HL-60 (cell line): ENCODE data around the gene FSTL4.

Experiments used
- DNase-seq, 2 experiments: peaks; one replicate each; pipeline ENCODE4 v3.0.0-alpha.2; 2010 to 2020; ENCODE audit warnings: low read depth in 1 of 2, low spot score in 1 of 2
- H3K27ac ChIP-seq: fragments of 250-450 bp; sonication (Bioruptor Pico); replicated peaks from 2 replicates; pipeline ENCODE4 v1.5.1; 2020; ENCODE audit warnings: mild to moderate bottlenecking, moderate library complexity
- H3K27me3 ChIP-seq: fragments of 250-450 bp; sonication (Bioruptor Pico); 2 replicates; pipeline ENCODE4 v1.5.1; 2021; ENCODE audit warnings: mild to moderate bottlenecking, moderate library complexity; ENCODE audit not compliant: insufficient read depth, poor library complexity, severe bottlenecking
- H3K4me3 ChIP-seq: replicated peaks from 2 replicates; pipeline ENCODE4 v1.5.1; 2011; ENCODE audit warnings: mild to moderate bottlenecking, control low read depth, low read length; ENCODE audit not compliant: insufficient read depth
- GABPA ChIP-seq: IDR thresholded peaks from 2 replicates; pipeline ENCODE4 v1.6.1; 2012; ENCODE audit warnings: low read depth
- POLR2AphosphoS5 ChIP-seq: IDR thresholded peaks from 2 replicates; pipeline ENCODE4 v1.6.1; 2012; ENCODE audit warnings: low read depth
- SPI1 ChIP-seq: IDR thresholded peaks from 2 replicates; pipeline ENCODE4 v1.6.1; 2012; ENCODE audit warnings: low read depth, mild to moderate bottlenecking, borderline replicate concordance
- TF ChIP-seq, protein P1 (sequence below): IDR thresholded peaks from one replicate; pipeline ENCODE4 v1.5.1; 2011; ENCODE audit warnings: low read length, control low read depth, inconsistent platforms; ENCODE audit not compliant: insufficient read depth
- TF ChIP-seq, protein P2 (sequence below): IDR thresholded peaks from 2 replicates; pipeline ENCODE4 v1.6.1; 2012; ENCODE audit warnings: low read depth; ENCODE audit not compliant: insufficient replicate concordance

The FSTL4 gene

DNA sequence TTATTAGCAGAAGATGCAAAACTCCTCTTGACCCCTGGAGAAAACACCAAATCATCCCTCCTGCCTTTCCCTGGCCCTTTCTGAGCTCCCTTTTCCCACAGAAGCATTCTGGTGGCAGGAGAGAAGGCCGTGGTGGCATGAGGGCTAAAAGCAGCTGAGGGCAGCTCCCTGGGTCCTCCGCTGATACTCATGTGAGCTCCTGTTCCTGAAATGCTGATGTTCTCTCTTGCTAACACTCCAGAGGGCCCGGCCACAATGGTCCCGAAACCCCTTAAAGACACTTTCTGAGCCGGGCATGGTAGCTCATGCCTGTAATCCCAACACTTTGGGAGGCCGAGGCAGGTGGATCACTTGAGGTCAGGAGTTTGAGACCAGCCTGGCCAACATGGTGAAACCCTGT lies 377.4 kb downstream of the FSTL4 start:
- Histone ChIP-seq H3K27me3 (no peaks in the 10 kb centered on the region), H3K4me3 (no peak overlapping the region), H3K27ac (no peak overlapping the region)
- TF ChIP-seq, protein P1, sequence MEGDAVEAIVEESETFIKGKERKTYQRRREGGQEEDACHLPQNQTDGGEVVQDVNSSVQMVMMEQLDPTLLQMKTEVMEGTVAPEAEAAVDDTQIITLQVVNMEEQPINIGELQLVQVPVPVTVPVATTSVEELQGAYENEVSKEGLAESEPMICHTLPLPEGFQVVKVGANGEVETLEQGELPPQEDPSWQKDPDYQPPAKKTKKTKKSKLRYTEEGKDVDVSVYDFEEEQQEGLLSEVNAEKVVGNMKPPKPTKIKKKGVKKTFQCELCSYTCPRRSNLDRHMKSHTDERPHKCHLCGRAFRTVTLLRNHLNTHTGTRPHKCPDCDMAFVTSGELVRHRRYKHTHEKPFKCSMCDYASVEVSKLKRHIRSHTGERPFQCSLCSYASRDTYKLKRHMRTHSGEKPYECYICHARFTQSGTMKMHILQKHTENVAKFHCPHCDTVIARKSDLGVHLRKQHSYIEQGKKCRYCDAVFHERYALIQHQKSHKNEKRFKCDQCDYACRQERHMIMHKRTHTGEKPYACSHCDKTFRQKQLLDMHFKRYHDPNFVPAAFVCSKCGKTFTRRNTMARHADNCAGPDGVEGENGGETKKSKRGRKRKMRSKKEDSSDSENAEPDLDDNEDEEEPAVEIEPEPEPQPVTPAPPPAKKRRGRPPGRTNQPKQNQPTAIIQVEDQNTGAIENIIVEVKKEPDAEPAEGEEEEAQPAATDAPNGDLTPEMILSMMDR: no peak
- TF ChIP-seq GABPA: no peak
- no peak for DNase-seq

DNA sequence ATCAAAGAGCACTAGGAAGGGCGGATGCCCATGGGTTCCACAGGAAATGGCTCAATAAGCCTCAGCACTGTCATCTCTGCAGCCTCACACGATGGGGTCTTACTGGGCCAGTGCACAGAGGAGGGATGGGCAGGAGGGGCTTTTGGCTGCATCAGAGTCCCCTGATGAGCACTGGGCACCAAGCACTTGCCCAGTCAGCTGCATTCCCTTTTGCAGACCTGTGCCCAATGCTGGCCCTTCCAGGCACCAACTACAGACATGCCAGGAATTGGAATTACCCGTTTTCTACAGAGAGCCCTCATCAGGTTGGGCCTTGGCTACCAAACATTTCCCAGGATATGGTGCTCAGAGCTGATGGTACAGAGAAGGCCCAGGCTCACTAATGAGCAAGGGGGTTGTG lies 378.1 kb downstream of the FSTL4 start:
- TF ChIP-seq SPI1 (no peak), GABPA (no peak)
- TF ChIP-seq, protein P2, sequence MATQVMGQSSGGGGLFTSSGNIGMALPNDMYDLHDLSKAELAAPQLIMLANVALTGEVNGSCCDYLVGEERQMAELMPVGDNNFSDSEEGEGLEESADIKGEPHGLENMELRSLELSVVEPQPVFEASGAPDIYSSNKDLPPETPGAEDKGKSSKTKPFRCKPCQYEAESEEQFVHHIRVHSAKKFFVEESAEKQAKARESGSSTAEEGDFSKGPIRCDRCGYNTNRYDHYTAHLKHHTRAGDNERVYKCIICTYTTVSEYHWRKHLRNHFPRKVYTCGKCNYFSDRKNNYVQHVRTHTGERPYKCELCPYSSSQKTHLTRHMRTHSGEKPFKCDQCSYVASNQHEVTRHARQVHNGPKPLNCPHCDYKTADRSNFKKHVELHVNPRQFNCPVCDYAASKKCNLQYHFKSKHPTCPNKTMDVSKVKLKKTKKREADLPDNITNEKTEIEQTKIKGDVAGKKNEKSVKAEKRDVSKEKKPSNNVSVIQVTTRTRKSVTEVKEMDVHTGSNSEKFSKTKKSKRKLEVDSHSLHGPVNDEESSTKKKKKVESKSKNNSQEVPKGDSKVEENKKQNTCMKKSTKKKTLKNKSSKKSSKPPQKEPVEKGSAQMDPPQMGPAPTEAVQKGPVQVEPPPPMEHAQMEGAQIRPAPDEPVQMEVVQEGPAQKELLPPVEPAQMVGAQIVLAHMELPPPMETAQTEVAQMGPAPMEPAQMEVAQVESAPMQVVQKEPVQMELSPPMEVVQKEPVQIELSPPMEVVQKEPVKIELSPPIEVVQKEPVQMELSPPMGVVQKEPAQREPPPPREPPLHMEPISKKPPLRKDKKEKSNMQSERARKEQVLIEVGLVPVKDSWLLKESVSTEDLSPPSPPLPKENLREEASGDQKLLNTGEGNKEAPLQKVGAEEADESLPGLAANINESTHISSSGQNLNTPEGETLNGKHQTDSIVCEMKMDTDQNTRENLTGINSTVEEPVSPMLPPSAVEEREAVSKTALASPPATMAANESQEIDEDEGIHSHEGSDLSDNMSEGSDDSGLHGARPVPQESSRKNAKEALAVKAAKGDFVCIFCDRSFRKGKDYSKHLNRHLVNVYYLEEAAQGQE: no peak
- TF ChIP-seq, protein P1: no peak
- no peaks in the 10 kb centered on the region for H3K27me3 ChIP-seq
- H3K4me3 ChIP-seq: no peak overlapping the region
- no peak for DNase-seq
- H3K27ac ChIP-seq: no peak overlapping the region

DNA sequence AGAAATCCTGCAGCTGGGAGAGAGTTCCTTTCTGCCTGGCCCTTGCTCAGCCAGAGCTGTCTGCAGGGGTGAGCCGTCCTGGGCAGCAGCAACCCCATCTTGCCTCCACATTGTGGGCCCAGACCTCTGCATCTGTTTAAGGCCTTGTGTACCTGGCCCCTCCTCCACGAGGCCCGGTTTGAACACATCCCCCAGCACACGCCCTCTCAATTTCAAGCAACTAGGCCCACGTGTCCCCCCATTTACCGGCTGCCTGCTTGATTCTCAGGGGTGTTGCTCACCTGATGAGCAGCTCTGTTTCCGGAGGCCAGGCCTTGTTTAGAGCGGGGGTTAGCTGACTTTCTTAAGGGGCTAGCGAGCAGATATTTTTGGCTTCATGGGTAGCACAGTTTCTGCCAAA lies 378.7 kb downstream of the FSTL4 start:
- Histone ChIP-seq H3K27me3 (no peaks in the 10 kb centered on the region), H3K27ac (no peak overlapping the region), H3K4me3 (no peak overlapping the region)
- TF ChIP-seq GABPA (no peak), SPI1 (no peak), POLR2AphosphoS5 (no peak)
- TF ChIP-seq, protein P2: no peak
- TF ChIP-seq, protein P1: no peak
- DNase-seq: no peak

DNA sequence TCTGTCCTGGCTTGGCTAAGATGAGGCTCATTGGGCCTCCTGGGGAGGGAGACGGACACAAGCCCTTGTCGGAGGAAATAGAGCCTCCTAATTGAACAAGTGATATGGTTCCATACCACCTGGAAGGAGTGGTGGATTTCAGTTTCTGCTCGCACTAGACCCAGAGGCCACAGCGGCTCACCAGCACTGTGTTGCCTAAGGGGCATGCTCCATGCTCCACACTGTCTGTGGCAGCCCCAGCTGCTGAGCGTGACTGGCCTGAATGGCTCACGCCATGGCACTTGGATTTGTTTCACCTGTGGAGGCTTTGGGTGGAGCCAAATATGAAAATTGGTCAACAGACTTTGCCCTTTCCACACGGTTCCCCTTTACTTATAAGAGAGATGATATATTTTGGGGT lies 379.4 kb downstream of the FSTL4 start:
- Histone ChIP-seq H3K27me3 (no peaks in the 10 kb centered on the region), H3K4me3 (no peak overlapping the region), H3K27ac (no peak overlapping the region)
- TF ChIP-seq, protein P2: no peak
- no peak for TF ChIP-seq SPI1
- no peak for TF ChIP-seq GABPA
- no peak for TF ChIP-seq POLR2AphosphoS5
- TF ChIP-seq, protein P1: no peak
- no peak for DNase-seq
